ENCODE data around the gene EMILIN1. TPM values are rescaled to one million over a fixed set of nuclear protein-coding genes. Genes with fewer than 3 reads are reported as not detected.

The EMILIN1 gene
- total RNA-seq, 3 donors from 2014 or later, result 12.1 to 256 (median 42.3) TPM

DNA sequence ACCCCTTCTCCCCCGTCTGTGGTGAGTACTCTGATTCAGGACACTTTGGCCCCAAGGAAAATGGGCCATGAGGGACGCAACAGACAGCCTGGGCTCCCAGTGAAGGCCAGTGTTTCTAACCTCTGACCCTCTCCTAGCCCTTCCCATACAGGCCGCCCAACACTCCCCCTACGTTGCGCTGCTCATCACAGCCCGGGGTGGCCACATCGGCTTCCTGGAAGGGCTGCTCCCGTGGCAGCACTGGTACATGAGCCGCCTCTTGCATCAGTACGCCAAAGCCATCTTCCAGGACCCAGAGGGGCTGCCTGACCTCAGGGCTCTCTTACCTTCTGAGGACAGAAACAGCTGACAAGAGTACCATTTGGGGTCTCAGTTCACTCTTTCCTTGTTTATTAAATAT is 52.0 kb downstream of the EMILIN1 start:
- Histone ChIP-seq H3K4me3 (no peak overlapping the region), H3K4me1 (ENCODE audit: low read depth) (peaks cover 9% of the 10 kb centered on the region), H3K36me3 (ENCODE audit: low read depth) (no peaks in the 10 kb centered on the region), H3K9me3 (no peaks in the 10 kb centered on the region)
- DNase-seq (no peak), ATAC-seq (no peak)
- TF ChIP-seq, protein P1, sequence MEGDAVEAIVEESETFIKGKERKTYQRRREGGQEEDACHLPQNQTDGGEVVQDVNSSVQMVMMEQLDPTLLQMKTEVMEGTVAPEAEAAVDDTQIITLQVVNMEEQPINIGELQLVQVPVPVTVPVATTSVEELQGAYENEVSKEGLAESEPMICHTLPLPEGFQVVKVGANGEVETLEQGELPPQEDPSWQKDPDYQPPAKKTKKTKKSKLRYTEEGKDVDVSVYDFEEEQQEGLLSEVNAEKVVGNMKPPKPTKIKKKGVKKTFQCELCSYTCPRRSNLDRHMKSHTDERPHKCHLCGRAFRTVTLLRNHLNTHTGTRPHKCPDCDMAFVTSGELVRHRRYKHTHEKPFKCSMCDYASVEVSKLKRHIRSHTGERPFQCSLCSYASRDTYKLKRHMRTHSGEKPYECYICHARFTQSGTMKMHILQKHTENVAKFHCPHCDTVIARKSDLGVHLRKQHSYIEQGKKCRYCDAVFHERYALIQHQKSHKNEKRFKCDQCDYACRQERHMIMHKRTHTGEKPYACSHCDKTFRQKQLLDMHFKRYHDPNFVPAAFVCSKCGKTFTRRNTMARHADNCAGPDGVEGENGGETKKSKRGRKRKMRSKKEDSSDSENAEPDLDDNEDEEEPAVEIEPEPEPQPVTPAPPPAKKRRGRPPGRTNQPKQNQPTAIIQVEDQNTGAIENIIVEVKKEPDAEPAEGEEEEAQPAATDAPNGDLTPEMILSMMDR (IDR thresholded peaks at IDR 0.05), result no peak
- intact Hi-C loops (cut with DNase I, micrococcal nuclease), result no loop called here

DNA sequence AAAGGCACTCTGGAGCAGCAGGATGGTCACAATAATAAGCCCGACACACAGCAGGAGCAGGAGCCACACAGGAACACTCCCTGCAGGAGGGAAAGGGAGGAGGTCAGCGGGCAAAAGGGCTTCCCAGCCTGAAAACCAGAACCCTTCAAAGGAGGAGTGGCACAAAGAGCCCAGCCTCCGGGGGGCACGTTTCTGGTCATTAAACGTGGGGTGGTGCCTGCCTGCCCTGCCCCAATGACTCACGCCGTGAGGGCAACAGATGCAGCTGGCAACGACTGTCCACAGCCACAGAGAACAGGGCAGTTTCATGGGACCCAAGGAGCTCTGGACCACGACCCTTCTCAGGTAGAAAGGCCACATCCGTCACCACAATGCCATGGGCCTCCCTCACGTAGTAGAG is 53.0 kb downstream of the EMILIN1 start:
- Histone ChIP-seq H3K9me3 (no peaks in the 10 kb centered on the region), H3K4me3 (no peak overlapping the region), H3K36me3 (ENCODE audit: low read depth) (no peaks in the 10 kb centered on the region), H3K4me1 (ENCODE audit: low read depth) (peaks cover 9% of the 10 kb centered on the region)
- no peak for ATAC-seq
- intact Hi-C loops (cut with DNase I, micrococcal nuclease), result no loop called here
- no peak for DNase-seq
- TF ChIP-seq, protein P1 (IDR thresholded peaks at IDR 0.05), result no peak

DNA sequence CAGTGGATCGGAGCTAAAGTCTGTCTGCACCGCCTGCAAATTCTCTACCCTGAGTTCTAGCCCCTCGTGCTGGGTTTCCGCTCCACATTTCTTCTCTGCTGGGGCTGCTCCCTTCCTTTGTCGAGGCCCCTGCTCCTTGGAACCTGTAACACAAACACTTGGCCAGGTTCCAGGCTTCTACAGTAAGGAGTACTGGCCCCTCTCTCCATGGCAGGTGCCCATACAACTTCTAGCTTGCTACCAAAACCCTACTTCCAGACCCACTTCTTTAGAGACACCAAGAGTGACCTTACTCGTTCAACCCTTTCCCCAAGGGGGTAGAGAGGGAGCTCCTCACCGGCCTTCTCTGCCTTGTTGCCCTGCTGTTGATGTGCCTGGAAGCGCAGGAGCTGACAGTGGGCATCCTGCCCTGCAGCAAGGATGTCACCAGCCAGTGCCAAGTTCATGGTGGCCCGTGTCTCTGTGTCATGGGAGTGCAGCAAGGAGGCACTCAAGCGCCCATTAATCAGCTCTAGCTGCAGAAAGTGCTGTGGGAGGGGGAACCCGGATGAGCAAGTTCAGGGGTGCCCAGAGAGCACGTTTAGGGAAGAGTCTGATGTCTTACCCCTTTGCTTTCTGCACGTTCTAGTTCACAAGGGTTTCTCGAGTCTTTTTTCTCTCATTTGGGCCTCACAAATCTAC is 54.9 kb downstream of the EMILIN1 start:
- intact Hi-C loops (cut with DNase I, micrococcal nuclease), result no loop called here
- H3K4me3 ChIP-seq, result no peak overlapping the region
- TF ChIP-seq, protein P1 (IDR thresholded peaks at IDR 0.05), result no peak
- peaks cover 9% of the 10 kb centered on the region for H3K4me1 ChIP-seq (ENCODE audit: low read depth)
- no peak for ATAC-seq
- peak in 1 of 3 donors; percentile 21 for DNase-seq
- H3K36me3 ChIP-seq (ENCODE audit: low read depth), result no peaks in the 10 kb centered on the region
- no peaks in the 10 kb centered on the region for H3K9me3 ChIP-seq

DNA sequence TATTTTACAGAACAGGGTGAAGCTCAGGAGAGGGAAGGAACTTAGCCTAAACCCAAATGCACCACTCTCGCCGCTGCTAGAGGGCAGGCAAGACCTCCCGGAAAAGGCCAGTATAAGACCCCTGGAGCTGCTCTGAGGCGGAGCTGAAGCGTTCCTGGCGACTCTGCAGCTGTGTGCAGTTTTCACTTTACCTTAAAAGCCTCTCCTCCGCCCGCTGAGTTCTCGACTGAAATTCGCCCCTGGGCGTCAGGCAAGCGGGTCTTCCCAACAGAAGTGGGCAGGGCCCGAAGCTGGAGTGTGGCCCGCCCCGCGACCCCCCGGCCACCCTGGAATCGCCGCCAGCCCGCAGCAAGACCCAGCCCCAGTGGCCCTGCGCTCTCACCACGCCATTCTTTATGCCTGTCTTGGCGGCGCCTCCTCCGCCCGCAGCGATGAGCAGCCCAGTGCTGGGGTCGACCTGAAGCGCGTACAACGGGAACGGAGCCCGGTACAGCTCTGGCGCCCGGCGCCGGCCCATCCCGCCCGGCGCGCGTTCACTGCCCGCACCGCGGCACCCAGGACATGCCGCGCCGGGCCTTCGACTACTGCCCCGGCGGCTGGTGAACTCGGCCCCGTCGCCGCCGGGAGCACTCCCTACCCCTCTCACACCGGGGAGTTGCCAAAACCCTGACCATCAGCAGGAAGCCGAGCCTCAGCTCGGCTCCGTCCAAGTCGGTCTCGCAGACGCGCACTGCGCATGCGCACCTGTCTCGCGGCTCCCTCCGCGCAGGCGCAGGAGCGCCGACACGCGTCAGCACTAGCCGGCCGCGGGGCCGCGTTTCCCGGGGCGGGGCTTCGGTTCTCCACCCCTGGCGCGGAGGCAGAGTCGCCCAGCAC is 55.7 kb downstream of the EMILIN1 start, which contains the start of gene PREB:
Gene PREB, minus strand, starts transcription at position 732 of the 876 bp plus-strand sequence. Its CDS starts 215 bp downstream, at position 517.
- Histone ChIP-seq H3K4me1 (ENCODE audit: low read depth) (peaks cover 9% of the 10 kb centered on the region), H3K36me3 (ENCODE audit: low read depth) (no peaks in the 10 kb centered on the region), H3K4me3 (peak within 1 kb of the TSS; percentile 95), H3K9me3 (no peaks in the 10 kb centered on the region)
- intact Hi-C loops (cut with DNase I, micrococcal nuclease), result no loop called here
- ATAC-seq (peak; percentile 97), DNase-seq (peak; percentile 97 to 99 (median 98))
- TF ChIP-seq, protein P1 (IDR thresholded peaks at IDR 0.05), result no peak

DNA sequence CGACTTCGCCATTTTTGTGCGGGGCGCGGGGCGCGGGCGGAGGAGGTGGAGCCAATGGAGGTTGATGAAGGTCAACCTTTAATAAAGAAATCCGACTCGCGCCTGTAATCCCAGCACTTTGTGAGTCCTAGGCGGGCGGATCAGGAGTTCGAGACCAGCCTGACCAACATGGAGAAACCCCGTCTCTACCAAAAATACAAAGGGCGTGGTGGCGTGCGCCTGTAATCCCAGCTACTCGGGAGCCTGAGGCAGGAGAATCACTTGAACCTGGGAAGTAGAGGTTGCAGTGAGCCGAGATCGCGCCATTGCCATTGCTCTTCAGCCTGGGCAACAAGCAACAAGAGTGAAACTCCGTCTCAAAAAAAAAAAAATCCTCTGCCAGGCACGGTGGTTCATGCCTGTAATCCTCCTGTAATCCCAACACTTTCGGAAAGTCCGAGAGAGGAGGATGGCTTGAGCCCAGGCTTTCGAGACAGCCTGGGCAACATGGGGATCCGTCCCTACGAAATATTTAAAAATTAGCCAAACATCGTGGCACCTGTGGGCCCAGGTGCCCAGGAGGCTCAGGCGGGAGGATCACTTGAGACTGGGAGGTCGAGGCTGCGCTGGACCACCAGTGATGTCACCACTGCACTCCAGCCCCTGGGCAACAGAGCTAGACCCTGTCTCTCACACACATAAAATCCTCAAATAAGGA is 56.5 kb downstream of the EMILIN1 start:
- ATAC-seq (no peak), DNase-seq (no peak)
- H3K36me3 ChIP-seq (ENCODE audit: low read depth), result no peaks in the 10 kb centered on the region
- peaks cover 9% of the 10 kb centered on the region for H3K4me1 ChIP-seq (ENCODE audit: low read depth)
- TF ChIP-seq, protein P1 (IDR thresholded peaks at IDR 0.05), result no peak
- no peaks in the 10 kb centered on the region for H3K9me3 ChIP-seq
- no peak overlapping the region for H3K4me3 ChIP-seq
- intact Hi-C loops (cut with DNase I, micrococcal nuclease), result no loop called here
